ENCODE data around the gene SMIM41.

The SMIM41 gene

GRCh38 chr12:52082669-52082987 lies 3.1 kb downstream of the SMIM41 start:
- Histone ChIP-seq H3K27me3 (replicated peaks; ENCODE audit: insufficient read depth, low read length) (peaks cover 6% of the 10 kb centered on the region; the same call in 1 of the 2 replicates), H3F3A (ENCODE audit: insufficient read depth, low read length) (no peaks in the 10 kb centered on the region), H2AFZ (ENCODE audit: low read length) (no peak overlapping the region), H3K9ac (ENCODE audit: low read length) (no peak overlapping the region), H3K9me3 (replicated peaks; ENCODE audit: insufficient read depth, low read length) (no peaks in the 10 kb centered on the region), H3K4me1 (ENCODE audit: low read length) (peaks cover 18% of the 10 kb centered on the region), H3K4me3 (ENCODE audit: low read length) (no peak overlapping the region), H4K20me1 (ENCODE audit: insufficient read depth, low read length) (no peaks in the 10 kb centered on the region), H3K27ac (ENCODE audit: low read length) (no peak overlapping the region), H3K36me3 (replicated peaks; ENCODE audit: insufficient read depth, low read length) (no peaks in the 10 kb centered on the region), H3K9me2 (replicated peaks; ENCODE audit: insufficient read depth, low read length) (no peaks in the 10 kb centered on the region), H3K79me2 (ENCODE audit: low read length) (no peaks in the 10 kb centered on the region), H3K4me2 (ENCODE audit: low read depth, low read length) (no peak overlapping the region)
- no peak for TF ChIP-seq CTCF (IDR thresholded peaks at IDR 0.05; ENCODE audit: low read length)
- no peak for TF ChIP-seq EZH2 (optimal IDR thresholded peaks at IDR 0.05; ENCODE audit: low read depth, low read length)
- TF ChIP-seq EZH2phosphoT487 (IDR thresholded peaks at IDR 0.05; ENCODE audit: low read length) = no peak
- DNase-seq = no peak

- H2AFZ ChIP-seq (ENCODE audit: low read length) = no peak overlapping the region
- no peaks in the 10 kb centered on the region for H3K36me3 ChIP-seq (replicated peaks; ENCODE audit: insufficient read depth, low read length)
- no peaks in the 10 kb centered on the region for H4K20me1 ChIP-seq (ENCODE audit: insufficient read depth, low read length)
- peaks cover 10% of the 10 kb centered on the region; the same call in 1 of the 2 replicates for H3K27me3 ChIP-seq (replicated peaks; ENCODE audit: insufficient read depth, low read length)
- H3K9me2 ChIP-seq (replicated peaks; ENCODE audit: insufficient read depth, low read length) = no peaks in the 10 kb centered on the region
- no peaks in the 10 kb centered on the region for H3K9me3 ChIP-seq (replicated peaks; ENCODE audit: insufficient read depth, low read length)
- H3K27ac ChIP-seq (ENCODE audit: low read length) = no peak overlapping the region
- H3K79me2 ChIP-seq (ENCODE audit: low read length) = no peaks in the 10 kb centered on the region
- DNase-seq = peak; percentile 46
- H3K4me2 ChIP-seq (ENCODE audit: low read depth, low read length) = peak overlapping the region; percentile 10; the same call in 1 of the 2 replicates
- no peaks in the 10 kb centered on the region for H3F3A ChIP-seq (ENCODE audit: insufficient read depth, low read length)
- H3K9ac ChIP-seq (ENCODE audit: low read length) = no peak overlapping the region
- peaks cover 18% of the 10 kb centered on the region for H3K4me1 ChIP-seq (ENCODE audit: low read length)
- TF ChIP-seq CTCF (IDR thresholded peaks at IDR 0.05; ENCODE audit: low read length) = peak; percentile 99
- TF ChIP-seq EZH2phosphoT487 (IDR thresholded peaks at IDR 0.05; ENCODE audit: low read length) = no peak
- H3K4me3 ChIP-seq (ENCODE audit: low read length) = no peak overlapping the region
These were observed 3.6 kb downstream of the SMIM41 start for GRCh38 chr12:52082988-52083637.

GRCh38 chr12:52083638-52083996 lies 4.1 kb downstream of the SMIM41 start:
- Histone ChIP-seq H2AFZ (ENCODE audit: low read length) (no peak overlapping the region), H3K9ac (ENCODE audit: low read length) (no peak overlapping the region), H3K4me3 (ENCODE audit: low read length) (no peak overlapping the region), H3K36me3 (replicated peaks; ENCODE audit: insufficient read depth, low read length) (no peaks in the 10 kb centered on the region), H3K27ac (ENCODE audit: low read length) (no peak overlapping the region), H3K79me2 (ENCODE audit: low read length) (no peaks in the 10 kb centered on the region), H3K27me3 (replicated peaks; ENCODE audit: insufficient read depth, low read length) (peaks cover 10% of the 10 kb centered on the region; the same call in 1 of the 2 replicates), H3K4me1 (ENCODE audit: low read length) (peaks cover 18% of the 10 kb centered on the region), H3K4me2 (ENCODE audit: low read depth, low read length) (no peak overlapping the region; the same call in 1 of the 2 replicates), H3F3A (ENCODE audit: insufficient read depth, low read length) (no peaks in the 10 kb centered on the region), H3K9me3 (replicated peaks; ENCODE audit: insufficient read depth, low read length) (no peaks in the 10 kb centered on the region), H3K9me2 (replicated peaks; ENCODE audit: insufficient read depth, low read length) (no peaks in the 10 kb centered on the region), H4K20me1 (ENCODE audit: insufficient read depth, low read length) (no peaks in the 10 kb centered on the region)
- no peak for DNase-seq
- TF ChIP-seq EZH2 (optimal IDR thresholded peaks at IDR 0.05; ENCODE audit: low read depth, low read length) (no peak), EZH2phosphoT487 (IDR thresholded peaks at IDR 0.05; ENCODE audit: low read length) (no peak), CTCF (IDR thresholded peaks at IDR 0.05; ENCODE audit: low read length) (no peak)
